B cell (primary cell): ENCODE measurements around the gene TACO1. TPM values are rescaled to one million over a fixed set of nuclear protein-coding genes. Genes with fewer than 3 reads are reported as not detected.

Experiments used
- ATAC-seq: fragments of 200-7000 bp; cut with Tn5 transposase; one replicate; pipeline ENCODE4 v1.10.0; 2021; ENCODE audit warnings: low read depth, mild to moderate bottlenecking, moderate number of reproducible peaks, moderate library complexity
- CTCF ChIA-PET: fragments of 350-600 bp; sonication (Branson Sonifier 250); formaldehyde crosslinking; loops from one replicate; lab custom pipeline; 2021; ENCODE audit warnings: antibody characterized with exemption, inconsistent platforms; lab: Charles Lee
- POLR2A ChIA-PET: fragments of 350-600 bp; sonication (Branson Sonifier 250); formaldehyde crosslinking; loops from one replicate; lab custom pipeline; 2021; ENCODE audit warnings: antibody characterized with exemption; lab: Charles Lee
- DNase-seq: peaks from one replicate; pipeline ENCODE4 v3.0.0; 2013
- H2AFZ ChIP-seq: 2 replicates; pipeline ENCODE4 v1.6.1; 2012; ENCODE audit warnings: mild to moderate bottlenecking, low read depth, low read length; ENCODE audit not compliant: insufficient read depth, poor library complexity, severe bottlenecking
- H3K27ac ChIP-seq, 2 donors: 1 replicate in 1 of 2; 2 replicates in 1 of 2; pipeline ENCODE4 v1.5.1; 2012 to 2013; ENCODE audit warnings: low read length in 2 of 2, mild to moderate bottlenecking in 2 of 2, moderate library complexity in 1 of 2
- H3K27me3 ChIP-seq, 4 experiments: fragments of 200-600 bp in 1 of 4; sonication (generic) in 1 of 4; replicated peaks in 1 of 4; 1 replicate in 2 of 4; 2 replicates in 2 of 4; pipeline versions ENCODE4 v1.6.1 to v1.7.0; 2013 to 2016; ENCODE audit warnings: low read length in 3 of 4, mild to moderate bottlenecking in 2 of 4, mixed read lengths in 1 of 4, moderate library complexity in 1 of 4; ENCODE audit not compliant: insufficient read depth in 4 of 4, control insufficient read depth in 3 of 4; ENCODE audit errors: control extremely low read depth in 1 of 4
- H3K36me3 ChIP-seq, 2 experiments: replicated peaks in 1 of 2; 1 replicate in 1 of 2; 2 replicates in 1 of 2; pipeline versions ENCODE4 v1.6.1 to v1.7.1; 2013; ENCODE audit warnings: low read length in 1 of 2; ENCODE audit not compliant: insufficient read depth in 2 of 2, control insufficient read depth in 1 of 2; ENCODE audit errors: control extremely low read depth in 1 of 2, extremely low read depth in 1 of 2
- H3K4me1 ChIP-seq, 2 donors: fragments of 200-600 bp in 1 of 2; sonication (generic) in 1 of 2; 1 replicate in 1 of 2; 2 replicates in 1 of 2; pipeline versions ENCODE4 v1.5.1 to v1.6.1; 2013 to 2017; ENCODE audit warnings: low read length in 2 of 2; ENCODE audit not compliant: control insufficient read depth in 2 of 2, insufficient read depth in 2 of 2
- H3K4me2 ChIP-seq: replicated peaks from 2 replicates; pipeline ENCODE3; 2012; ENCODE audit warnings: mild to moderate bottlenecking, low read depth, low read length; ENCODE audit not compliant: poor library complexity, severe bottlenecking
- H3K4me3 ChIP-seq, 5 experiments: fragments of 200-600 bp in 1 of 5; sonication (generic) in 1 of 5; 1 replicate in 3 of 5; 2 replicates in 2 of 5; pipeline versions ENCODE4 v1.5.1 to v1.7.0; 2011 to 2016; ENCODE audit warnings: low read length in 4 of 5, mild to moderate bottlenecking in 4 of 5, low read depth in 2 of 5, control low read depth in 1 of 5, moderate library complexity in 1 of 5; ENCODE audit not compliant: insufficient read depth in 1 of 5; ENCODE audit errors: control extremely low read depth in 1 of 5, extremely low read depth in 1 of 5
- H3K79me2 ChIP-seq: fragments of 200-600 bp; sonication (generic); one replicate; pipeline ENCODE4 v1.6.0; 2016; ENCODE audit warnings: low read length; ENCODE audit not compliant: control insufficient read depth, insufficient read depth
- H3K9ac ChIP-seq: fragments of 200-600 bp; sonication (generic); 2 replicates; pipeline ENCODE4 v1.6.1; 2017; ENCODE audit warnings: mild to moderate bottlenecking, low read length, moderate library complexity
- H3K9me3 ChIP-seq, 3 donors: one replicate each; pipeline versions ENCODE4 v1.6.1 to v1.7.1; 2013; ENCODE audit warnings: low read length in 2 of 3; ENCODE audit not compliant: control insufficient read depth in 2 of 3, insufficient read depth in 1 of 3; ENCODE audit errors: control extremely low read depth in 1 of 3
- H4K20me1 ChIP-seq: 2 replicates; pipeline ENCODE4 v1.6.0; 2012; ENCODE audit warnings: mild to moderate bottlenecking, low read length; ENCODE audit not compliant: insufficient read depth, control insufficient read depth, poor library complexity, severe bottlenecking
- H3K27ac Mint-ChIP-seq: one replicate; pipeline ENCODE4 v1.8.0; 2021; ENCODE audit warnings: mixed read lengths
- H3K27me3 Mint-ChIP-seq: one replicate; pipeline ENCODE4 v1.8.0; 2021; ENCODE audit warnings: mixed read lengths
- H3K4me1 Mint-ChIP-seq: one replicate; pipeline ENCODE4 v1.8.0; 2021; ENCODE audit warnings: mixed read lengths
- H3K4me3 Mint-ChIP-seq: one replicate; pipeline ENCODE4 v1.8.0; 2021; ENCODE audit warnings: mixed read lengths
- H3K9me3 Mint-ChIP-seq: one replicate; pipeline ENCODE4 v1.8.0; 2022; ENCODE audit warnings: mixed read lengths; ENCODE audit not compliant: insufficient read depth
- CTCF ChIP-seq: fragments of 200-600 bp; IDR thresholded peaks from one replicate; pipeline ENCODE4 v1.8.0; 2022; ENCODE audit warnings: antibody characterized with exemption, mild to moderate bottlenecking
- EZH2 ChIP-seq: IDR thresholded peaks from 2 replicates; pipeline ENCODE4 v1.6.1; 2012; ENCODE audit warnings: borderline replicate concordance, low read depth, mild to moderate bottlenecking, moderate library complexity, low read length; ENCODE audit not compliant: insufficient read depth, poor library complexity, severe bottlenecking
- WGBS: methylation state at CpG from one replicate; pipeline ENCODE4 v1.1.5; 2013; ENCODE audit warnings: missing lambda C conversion rate; ENCODE audit not compliant: insufficient coverage; 5-methylcytosine and 5-hydroxymethylcytosine counted together
- intact Hi-C: fragments of 100-400 bp; cut with micrococcal nuclease; formaldehyde crosslinking; loops from one replicate; pipeline ENCODE4 v1.10.0; 2022
- polyA plus RNA-seq: library from polyadenylated mRNA; depleted of rRNA; stranded (reverse); fragments of >200 nt; gene quantifications from 2 replicates; pipeline ENCODE4 v1.2.3, GENCODE V29; 2012
- total RNA-seq, 2 donors: library from RNA; stranded (reverse); fragments of 120-200 nt in 1 of 2; gene quantifications; 1 replicate in 1 of 2; 2 replicates in 1 of 2; pipeline versions ENCODE4 v1.2.3 to v1.2.4, GENCODE V29; 2013 to 2022

Gene TACO1
- total and polyA plus RNA-seq, 2 donors (not counting 1 experiment from before 2014, with no cell fraction given), result 9.7 to 17.2 TPM

- Histone ChIP-seq H3K9me3 (no peaks in the 10 kb centered on the region), H3K4me1 (peaks cover 0 to 4% of the 10 kb centered on the region in 2 donors), H3K36me3 (peaks cover 1 to 18% of the 10 kb centered on the region in 2 experiments), H3K4me2 (no peak overlapping the region), H3K27me3 (no peaks in the 10 kb centered on the region), H4K20me1 (peaks cover 86% of the 10 kb centered on the region), H3K4me3 (no peak overlapping the region), H2AFZ (no peak overlapping the region), H3K27ac (no peak overlapping the region), H3K9ac (no peak overlapping the region), H3K79me2 (peaks cover 88% of the 10 kb centered on the region)
- Mint-ChIP-seq H3K27me3 (no peaks in the 10 kb centered on the region), H3K4me3 (no peak overlapping the region), H3K9me3 (no peaks in the 10 kb centered on the region), H3K4me1 (peaks cover 46% of the 10 kb centered on the region), H3K27ac (no peak overlapping the region)
- ChIA-PET POLR2A (no interaction called here), CTCF (interaction anchor here (1.3 kb wide), 1 partner anchor 158 kb away, joined by 4 read pairs; no protein-coding TSS in a partner anchor)
- 100% methylated on average over 2 of the region's 5 CpGs for WGBS
- ATAC-seq (no peak), DNase-seq (no peak)
- intact Hi-C loops, result no loop called here
- TF ChIP-seq CTCF, result no peak
- no peak for TF ChIP-seq EZH2
Measured at GRCh38 chr17:63564562-63564961, 36.1 kb upstream of the TACO1 start.

DNA sequence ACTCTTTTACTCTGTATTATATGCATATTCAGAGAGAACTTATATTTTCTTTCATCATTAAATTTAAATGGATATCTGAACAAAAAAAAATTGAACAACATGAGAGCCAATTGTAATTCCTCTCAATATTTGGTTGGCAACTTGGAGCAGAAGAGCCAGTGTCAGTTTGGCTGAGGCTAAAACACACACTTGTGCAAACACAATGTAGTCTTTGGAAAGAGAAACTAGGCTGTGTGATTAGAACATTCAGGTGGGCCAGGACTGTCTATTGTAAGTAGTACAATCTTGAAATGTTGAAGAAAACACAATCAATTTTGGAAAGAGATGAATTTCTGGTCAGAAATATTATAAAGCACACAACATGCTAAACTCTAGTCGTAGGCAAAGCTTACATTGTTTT, 33.5 kb upstream of the TACO1 start:
- Histone ChIP-seq H3K4me2 (no peak overlapping the region), H3K9ac (no peak overlapping the region), H3K79me2 (peaks cover 85% of the 10 kb centered on the region), H3K36me3 (peaks cover 2 to 22% of the 10 kb centered on the region in 2 experiments), H2AFZ (no peak overlapping the region), H3K4me1 (peaks cover 0 to 4% of the 10 kb centered on the region in 2 donors), H3K27me3 (no peaks in the 10 kb centered on the region), H4K20me1 (peaks cover 91% of the 10 kb centered on the region), H3K27ac (no peak overlapping the region), H3K9me3 (no peaks in the 10 kb centered on the region), H3K4me3 (no peak overlapping the region)
- POLR2A ChIA-PET, result no interaction called here
- H3K4me1 Mint-ChIP-seq, result peaks cover 38% of the 10 kb centered on the region
- intact Hi-C loops, result no loop called here
- CTCF ChIA-PET, result interaction anchor here (1.1 kb wide), 1 partner anchor 142 kb away, joined by 3 read pairs; no protein-coding TSS in a partner anchor
- no peak for TF ChIP-seq CTCF
- no peak for TF ChIP-seq EZH2
- ATAC-seq (no peak), DNase-seq (no peak)
- H3K9me3 Mint-ChIP-seq, result no peaks in the 10 kb centered on the region
- WGBS, result no CpG with 5 or more reads among the region's 1 CpG
- H3K4me3 Mint-ChIP-seq, result no peak overlapping the region
- no peaks in the 10 kb centered on the region for H3K27me3 Mint-ChIP-seq
- no peak overlapping the region for H3K27ac Mint-ChIP-seq
